ENCODE measurements around the gene HMGB2. TPM values are rescaled to one million over a fixed set of nuclear protein-coding genes. Genes with fewer than 3 reads are reported as not detected.

HMGB2 gene
- total and polyA plus RNA-seq, 7 donors: 12.3 to 30.2 (median 22.2) TPM

DNA sequence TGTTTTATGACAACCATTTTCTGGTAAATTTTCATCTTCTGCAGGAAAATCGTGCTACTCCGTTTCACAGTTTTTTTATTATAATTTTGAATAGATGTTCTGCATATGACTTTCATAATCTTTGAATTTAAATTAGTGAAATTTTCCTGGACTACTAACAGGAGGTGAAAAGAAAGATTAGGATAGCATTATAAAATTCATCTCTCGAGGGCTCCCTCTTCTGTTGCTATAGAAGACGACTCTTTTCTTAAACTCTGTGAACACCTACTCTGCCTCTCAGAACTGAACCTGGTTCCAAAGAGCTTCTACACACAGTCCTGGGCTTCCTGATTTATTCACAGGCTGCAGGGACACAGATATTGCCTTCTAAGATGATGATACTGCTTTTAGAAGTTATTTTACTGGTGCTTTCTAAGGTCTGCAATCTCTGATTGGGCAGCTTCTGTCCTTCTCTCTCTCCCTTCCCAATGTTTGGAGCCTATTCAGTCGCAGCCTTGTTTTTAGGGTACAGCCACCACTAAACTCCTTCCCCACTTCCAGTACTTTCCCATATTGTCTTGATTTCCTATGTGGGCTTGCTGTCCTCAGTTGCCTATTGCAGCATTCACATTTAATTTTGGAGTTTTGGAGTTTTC, 26.5 kb upstream of the HMGB2 start:
- no peak for DNase-seq
- peak; percentile 18 for TF ChIP-seq CTCF (IDR thresholded peaks at IDR 0.05)
- Histone ChIP-seq H3K4me1 (no peaks in the 10 kb centered on the region), H3K9me3 (no peaks in the 10 kb centered on the region), H3K27ac (no peak overlapping the region), H3K4me3 (no peak overlapping the region), H3K36me3 (ENCODE audit: insufficient read depth in 1 of 2, low read depth in 1 of 2) (no peaks in the 10 kb centered on the region), H3K27me3 (ENCODE audit: insufficient read depth in 3 of 3, low read length in 2 of 3) (no peaks in the 10 kb centered on the region)
- no peak for ATAC-seq
- intact Hi-C loops (cut with DNase I): no loop called here
- 60 to 62% (median 62%) methylated on average over 5 of the region's 5 CpGs for WGBS, 3 donors

DNA sequence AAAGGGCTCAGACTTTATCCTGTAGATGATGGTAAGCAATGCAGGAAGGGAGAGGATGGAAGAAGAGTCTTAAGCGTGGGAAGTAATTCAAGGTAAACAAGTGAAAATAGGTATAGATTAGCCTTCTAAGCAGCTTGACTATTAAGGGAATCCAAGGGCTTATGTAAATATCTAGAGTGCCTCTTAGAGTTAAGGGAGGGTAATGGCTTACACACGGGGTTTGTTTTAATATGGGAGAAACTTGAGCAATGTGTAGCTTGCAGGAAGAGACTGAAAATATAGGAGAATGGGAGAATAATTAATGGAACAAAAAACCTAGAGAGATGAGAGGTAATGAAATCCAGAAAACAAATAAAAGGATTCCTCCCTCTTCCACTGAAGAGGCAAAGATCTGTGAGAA, 23.8 kb upstream of the HMGB2 start:
- H3K27me3 ChIP-seq (ENCODE audit: insufficient read depth in 3 of 3, low read length in 2 of 3): no peaks in the 10 kb centered on the region
- no peak overlapping the region for H3K27ac ChIP-seq
- 71 to 75% (median 72%) methylated on average over 2 of the region's 2 CpGs for WGBS, 3 donors
- no peaks in the 10 kb centered on the region for H3K36me3 ChIP-seq (ENCODE audit: insufficient read depth in 1 of 2, low read depth in 1 of 2)
- no peak overlapping the region for H3K4me3 ChIP-seq
- no peaks in the 10 kb centered on the region for H3K9me3 ChIP-seq
- DNase-seq (no peak), ATAC-seq (no peak)
- intact Hi-C loops (cut with DNase I): loop anchor here in 1 of 2 donors (2.0 kb wide), 1 partner anchor 17 kb away; no protein-coding TSS in a partner anchor
- H3K4me1 ChIP-seq: no peaks in the 10 kb centered on the region
- no peak for TF ChIP-seq CTCF (IDR thresholded peaks at IDR 0.05)

DNA sequence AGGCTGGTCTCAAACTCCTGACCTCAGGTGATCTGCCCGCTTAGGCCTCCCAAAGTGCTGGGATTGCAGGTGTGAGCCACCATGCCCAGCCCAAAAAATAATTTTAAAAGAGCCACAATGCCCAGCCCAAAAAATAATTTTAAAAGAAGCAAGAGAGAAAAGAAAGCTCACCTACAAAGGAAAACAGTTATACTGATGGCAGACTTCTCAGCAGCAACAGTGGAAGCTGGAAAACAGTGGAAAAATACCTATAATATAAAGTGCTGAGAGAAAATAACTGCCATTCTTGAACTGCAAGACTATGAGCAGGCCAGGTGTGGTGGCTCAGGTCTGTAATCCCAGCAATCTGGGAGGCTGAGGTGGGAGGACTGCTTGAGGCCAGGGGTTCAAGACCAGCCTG, 13.3 kb upstream of the HMGB2 start:
- no peaks in the 10 kb centered on the region for H3K9me3 ChIP-seq

DNA sequence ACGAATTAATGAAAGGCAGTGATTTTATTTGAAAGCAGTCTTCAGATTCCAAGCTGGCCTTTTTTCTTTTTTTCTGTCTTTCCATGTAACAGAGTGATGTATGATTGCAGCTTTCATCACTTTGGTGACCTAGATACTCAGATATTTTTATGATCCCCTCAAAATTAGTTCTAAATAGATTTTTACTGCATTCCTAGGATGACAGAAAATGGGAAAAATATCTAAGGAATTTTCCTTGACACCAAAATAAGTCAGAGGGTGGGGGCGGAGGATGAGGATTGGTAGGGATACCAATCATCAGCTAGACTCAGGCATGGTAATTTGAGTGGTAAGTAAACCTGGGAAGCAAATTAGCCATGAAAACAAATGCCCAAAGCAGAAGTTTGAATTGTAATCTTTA, 11.9 kb upstream of the HMGB2 start:
- Histone ChIP-seq H3K27ac (no peak overlapping the region), H3K27me3 (ENCODE audit: insufficient read depth in 3 of 3, low read length in 2 of 3) (no peaks in the 10 kb centered on the region), H3K36me3 (ENCODE audit: insufficient read depth in 1 of 2, low read depth in 1 of 2) (no peaks in the 10 kb centered on the region), H3K4me1 (no peaks in the 10 kb centered on the region), H3K9me3 (no peaks in the 10 kb centered on the region), H3K4me3 (no peak overlapping the region)
- ATAC-seq (no peak), DNase-seq (no peak)
- 34 to 72% (median 60%) methylated on average over 2 of the region's 2 CpGs for WGBS, 3 donors
- intact Hi-C loops (cut with DNase I): no loop called here
- no peak for TF ChIP-seq CTCF (IDR thresholded peaks at IDR 0.05)

More for the DNA sequence above, 13.3 kb upstream of the HMGB2 start:
- H3K27me3 ChIP-seq (ENCODE audit: insufficient read depth in 3 of 3, low read length in 2 of 3): no peaks in the 10 kb centered on the region
- DNase-seq (no peak), ATAC-seq (no peak)
- WGBS, 3 donors: 100% methylated on average over 1 of the region's 1 CpG
- intact Hi-C loops (cut with DNase I): no loop called here
- no peaks in the 10 kb centered on the region for H3K4me1 ChIP-seq
- TF ChIP-seq CTCF (IDR thresholded peaks at IDR 0.05): no peak
- H3K27ac ChIP-seq: no peak overlapping the region
- H3K36me3 ChIP-seq (ENCODE audit: insufficient read depth in 1 of 2, low read depth in 1 of 2): no peaks in the 10 kb centered on the region
- no peak overlapping the region for H3K4me3 ChIP-seq

DNA sequence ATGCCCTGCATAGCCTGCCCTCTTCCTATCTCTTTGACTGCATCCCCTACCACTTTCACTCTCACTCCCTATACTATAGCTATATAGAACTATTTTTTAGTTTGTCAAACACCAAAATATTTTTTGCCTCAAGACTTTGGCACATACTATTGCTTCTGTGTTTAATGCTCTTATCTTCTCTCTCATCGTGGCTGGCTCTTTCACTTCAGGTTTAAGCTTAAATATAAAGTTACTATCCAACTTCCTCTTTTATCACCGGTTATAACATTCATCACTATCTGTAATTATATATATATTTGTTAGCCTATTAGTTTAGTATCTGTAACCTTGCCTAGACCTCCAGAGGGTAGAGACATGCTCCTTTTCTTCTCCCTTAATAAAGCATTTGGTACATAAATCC, 11.5 kb upstream of the HMGB2 start:
- Histone ChIP-seq H3K27me3 (ENCODE audit: insufficient read depth in 3 of 3, low read length in 2 of 3) (no peaks in the 10 kb centered on the region), H3K36me3 (ENCODE audit: insufficient read depth in 1 of 2, low read depth in 1 of 2) (no peaks in the 10 kb centered on the region), H3K4me1 (no peaks in the 10 kb centered on the region), H3K4me3 (no peak overlapping the region), H3K9me3 (no peaks in the 10 kb centered on the region), H3K27ac (no peak overlapping the region)
- DNase-seq (no peak), ATAC-seq (no peak)
- intact Hi-C loops (cut with DNase I): no loop called here
- no peak for TF ChIP-seq CTCF (IDR thresholded peaks at IDR 0.05)
- 73 to 83% (median 82%) methylated on average over 2 of the region's 2 CpGs for WGBS, 3 donors
